ENCODE measurements around the gene CNTFR.

The CNTFR gene

DNA sequence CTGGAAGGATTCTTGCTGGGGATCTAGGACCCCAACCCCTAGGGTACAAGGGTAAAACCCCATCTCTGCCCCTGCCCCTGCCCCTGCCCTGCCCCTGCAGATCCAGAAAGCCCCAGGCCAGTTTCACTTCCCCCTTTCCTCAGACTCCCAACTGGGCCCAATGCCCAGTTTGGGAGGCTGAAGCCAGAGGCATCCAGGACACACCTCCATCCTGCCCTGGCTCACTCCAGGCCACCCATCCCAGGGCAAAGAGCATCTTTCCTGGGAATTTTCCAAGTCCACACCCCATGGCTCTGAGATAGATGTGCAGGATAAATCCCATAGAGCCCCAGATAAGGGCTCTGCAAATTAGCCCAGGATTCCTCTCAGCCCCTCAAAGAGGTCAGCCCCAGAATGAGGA, 17.4 kb downstream of the CNTFR start:
- no peak for FAIRE-seq

DNA sequence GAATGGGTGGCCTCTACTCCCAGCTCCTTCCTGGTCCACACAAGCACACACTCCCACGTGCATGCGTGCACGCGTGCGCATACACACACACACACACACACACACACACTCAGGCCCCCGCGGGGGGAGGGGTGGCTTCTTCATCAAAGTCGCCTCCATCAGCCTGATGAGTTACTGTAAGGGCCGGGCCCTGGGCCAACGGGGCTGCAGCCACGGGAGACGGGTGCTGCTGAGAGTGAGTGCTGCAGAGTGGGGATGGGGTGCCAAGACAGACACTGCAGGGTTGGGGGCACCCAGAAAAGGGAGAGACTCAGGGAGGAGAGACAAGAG, 18.1 kb downstream of the CNTFR start:
- FAIRE-seq = no peak

DNA sequence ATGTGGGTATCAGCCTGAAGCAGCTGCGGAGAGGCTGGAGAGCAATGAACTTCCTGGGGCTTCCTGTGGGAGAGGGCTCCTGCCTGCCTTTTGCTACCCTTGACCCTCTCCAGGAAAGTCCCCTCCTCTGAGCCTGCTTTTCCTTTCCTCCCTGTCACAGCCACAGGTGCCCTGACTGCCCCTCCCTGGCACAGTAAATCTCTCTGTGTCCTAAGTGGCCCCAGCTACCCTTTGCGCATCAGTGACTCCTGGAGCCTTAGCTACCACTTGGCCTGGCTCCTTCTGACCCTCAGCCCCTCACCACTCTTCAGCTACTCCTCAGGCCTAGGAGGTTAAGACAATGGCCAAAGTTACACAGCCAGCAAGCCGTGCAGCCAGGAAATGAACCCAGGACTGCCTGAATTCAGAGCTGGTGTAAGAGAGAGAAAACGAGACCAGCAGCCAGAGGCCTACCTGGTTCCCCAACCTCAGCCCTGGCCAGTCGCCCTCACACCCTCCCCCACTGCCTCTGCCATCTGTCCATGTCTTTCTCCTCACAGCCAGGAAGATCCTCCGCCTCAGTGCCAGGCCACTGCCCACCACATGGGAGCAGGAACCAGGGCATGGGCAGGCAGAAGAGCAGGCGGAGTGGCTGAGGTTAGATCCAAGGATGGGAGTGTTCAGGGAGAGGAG, 18.6 kb downstream of the CNTFR start:
- FAIRE-seq = no peak

DNA sequence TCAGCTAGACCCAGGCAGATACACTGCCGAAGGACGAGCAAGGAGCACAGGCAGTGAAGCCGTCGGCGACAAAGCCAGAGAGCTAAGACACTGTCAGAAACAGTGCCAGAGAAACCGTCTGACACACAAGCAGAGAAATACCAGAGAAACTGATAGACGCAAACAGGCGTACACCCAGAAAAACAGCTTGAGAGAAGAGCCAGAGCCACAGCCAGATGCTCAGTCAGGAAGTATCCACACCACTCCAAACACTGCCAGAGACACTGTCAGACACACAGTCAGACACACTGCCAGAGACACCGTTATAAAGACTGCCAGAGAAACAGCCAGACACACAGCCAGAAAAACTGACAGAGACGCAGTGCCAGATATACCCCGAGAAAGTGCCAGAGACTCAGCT, 19.1 kb downstream of the CNTFR start:
- FAIRE-seq = no peak

DNA sequence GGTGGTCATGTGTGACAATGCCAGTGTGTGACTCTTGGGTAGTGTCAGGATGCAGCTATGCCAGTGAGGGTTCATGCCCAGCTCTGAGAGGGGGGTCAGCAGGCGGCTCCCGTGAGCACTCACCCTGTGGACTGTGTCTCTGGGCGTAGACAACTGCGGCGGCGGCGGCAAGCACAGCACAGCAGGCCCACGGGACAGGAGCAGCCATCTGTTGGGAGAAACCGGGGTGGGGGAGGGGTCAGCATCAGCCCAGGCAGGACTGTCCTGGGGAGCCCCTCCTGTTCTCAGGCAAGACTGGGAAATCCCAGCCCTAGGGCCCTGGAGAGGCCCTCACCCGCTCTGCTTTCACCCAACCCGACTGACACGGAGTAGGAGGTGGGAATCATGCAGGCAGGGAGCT, 20.8 kb downstream of the CNTFR start:
- no peak for FAIRE-seq

DNA sequence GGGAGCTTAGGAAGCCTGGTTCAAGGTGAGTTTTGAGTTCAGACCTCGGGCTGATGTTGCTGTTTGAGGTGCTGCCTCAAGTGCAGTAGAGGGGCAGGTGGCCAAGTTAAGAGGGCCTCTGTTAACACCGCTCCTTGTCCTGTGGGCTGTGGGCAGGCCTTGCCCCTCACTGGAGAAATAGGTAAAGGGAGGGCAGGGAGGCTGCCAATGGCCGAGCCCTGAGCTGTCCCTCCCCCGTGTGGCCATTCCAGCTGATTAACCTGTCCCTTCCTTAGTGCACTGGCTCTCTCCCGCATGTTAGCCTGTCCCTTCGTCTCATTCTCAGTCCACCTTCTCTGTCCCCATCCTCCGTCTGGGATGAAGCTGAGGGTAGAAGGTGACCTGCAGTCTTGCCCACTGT, 21.4 kb downstream of the CNTFR start:
- FAIRE-seq = no peak

DNA sequence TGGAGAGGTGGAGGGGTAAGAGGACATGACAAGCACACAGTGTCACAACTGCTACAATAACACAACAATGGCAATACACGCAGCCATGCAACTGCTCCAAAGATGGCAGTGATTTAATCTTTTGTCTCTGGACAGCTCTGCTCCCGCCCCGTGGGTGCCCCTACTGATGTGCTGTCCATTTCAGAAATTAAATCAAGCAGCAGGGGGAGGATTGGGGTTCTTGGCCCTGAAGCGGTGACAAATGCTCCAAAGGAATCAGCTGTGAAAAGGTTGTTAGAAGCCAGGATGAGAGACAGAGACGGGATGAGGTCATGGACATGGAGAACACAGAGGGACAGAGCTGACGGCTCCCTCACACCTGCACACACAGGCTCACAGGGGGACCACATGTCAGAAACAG, 22.6 kb downstream of the CNTFR start:
- no peak for FAIRE-seq

DNA sequence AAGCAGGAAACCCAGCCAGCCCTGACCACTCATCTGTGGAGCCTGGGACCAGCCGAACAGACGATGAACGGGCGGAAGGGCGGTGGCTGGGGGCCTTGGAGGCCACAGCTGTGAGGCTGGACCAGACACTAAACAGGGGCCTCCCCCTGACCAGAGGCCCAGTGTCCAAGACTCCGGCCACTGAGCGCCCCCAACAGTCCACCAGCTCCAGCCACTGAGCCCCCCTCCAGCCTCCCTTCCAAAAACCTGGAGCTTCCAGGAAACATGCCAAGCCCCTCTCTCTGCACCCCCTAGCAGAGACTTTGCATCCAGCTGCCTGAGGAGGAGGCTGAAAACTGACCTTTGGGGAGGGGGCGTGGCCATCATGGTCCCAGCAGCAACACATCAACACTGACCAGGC, 23.2 kb downstream of the CNTFR start:
- FAIRE-seq = no peak

DNA sequence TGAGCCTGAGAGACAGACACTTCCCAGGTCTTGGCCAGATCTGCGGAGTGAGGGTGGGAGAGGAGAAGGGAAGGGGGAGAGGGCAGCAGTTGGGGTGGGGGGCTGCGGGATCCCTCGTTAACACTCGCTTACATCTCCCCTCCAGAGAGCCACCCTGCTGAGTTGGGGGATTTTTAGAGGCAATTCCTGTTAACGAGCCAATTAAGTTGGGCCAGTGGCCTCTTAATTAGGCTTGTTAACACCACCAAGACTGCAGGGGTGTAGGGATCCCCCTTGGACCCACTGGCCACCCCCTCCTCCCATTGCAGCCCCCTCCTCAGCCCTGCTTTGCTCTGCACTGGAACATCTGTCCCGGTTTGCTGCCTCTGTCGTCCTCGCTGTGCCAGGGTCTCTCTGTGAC, 23.7 kb downstream of the CNTFR start:
- FAIRE-seq = no peak

DNA sequence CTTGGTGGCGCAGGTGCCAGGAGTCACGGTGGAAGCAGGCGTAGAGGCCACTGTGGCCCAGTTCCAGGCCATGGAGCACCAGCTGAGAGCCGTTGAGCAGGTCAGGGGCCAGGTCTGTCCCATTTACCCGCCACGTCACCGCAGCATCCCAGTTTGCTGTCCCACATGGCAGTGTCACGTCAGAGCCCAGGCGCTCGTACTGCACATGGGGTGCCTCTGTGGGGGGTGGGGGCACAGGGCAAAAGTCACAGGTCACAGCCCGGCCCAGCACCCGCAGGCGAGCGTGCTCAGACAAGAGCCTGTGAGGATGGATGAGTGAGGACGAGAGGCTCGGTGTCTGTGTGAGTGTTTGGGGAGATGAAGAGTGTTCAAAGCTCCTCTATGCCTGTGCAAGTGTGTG, 24.9 kb downstream of the CNTFR start:
- no peak for FAIRE-seq

DNA sequence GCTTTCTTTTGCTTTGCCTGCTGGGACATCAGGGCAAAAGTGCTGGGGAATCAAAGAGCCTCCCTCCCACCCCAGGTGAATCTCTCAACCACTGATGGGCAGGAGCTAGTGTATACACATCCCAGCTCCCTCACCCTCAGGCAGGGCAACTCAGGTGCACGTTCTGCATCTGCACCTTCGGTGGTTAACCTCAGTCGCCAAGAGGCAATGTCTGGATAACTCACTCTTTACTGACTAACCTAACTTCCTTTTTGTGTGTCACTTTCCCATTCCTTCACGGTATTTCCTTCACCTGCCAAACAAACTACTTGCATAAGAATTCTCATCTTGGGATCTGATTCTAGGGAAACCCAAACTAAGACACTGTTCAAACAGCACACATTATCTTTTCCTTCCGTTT, 26.3 kb downstream of the CNTFR start:
- no peak for FAIRE-seq

DNA sequence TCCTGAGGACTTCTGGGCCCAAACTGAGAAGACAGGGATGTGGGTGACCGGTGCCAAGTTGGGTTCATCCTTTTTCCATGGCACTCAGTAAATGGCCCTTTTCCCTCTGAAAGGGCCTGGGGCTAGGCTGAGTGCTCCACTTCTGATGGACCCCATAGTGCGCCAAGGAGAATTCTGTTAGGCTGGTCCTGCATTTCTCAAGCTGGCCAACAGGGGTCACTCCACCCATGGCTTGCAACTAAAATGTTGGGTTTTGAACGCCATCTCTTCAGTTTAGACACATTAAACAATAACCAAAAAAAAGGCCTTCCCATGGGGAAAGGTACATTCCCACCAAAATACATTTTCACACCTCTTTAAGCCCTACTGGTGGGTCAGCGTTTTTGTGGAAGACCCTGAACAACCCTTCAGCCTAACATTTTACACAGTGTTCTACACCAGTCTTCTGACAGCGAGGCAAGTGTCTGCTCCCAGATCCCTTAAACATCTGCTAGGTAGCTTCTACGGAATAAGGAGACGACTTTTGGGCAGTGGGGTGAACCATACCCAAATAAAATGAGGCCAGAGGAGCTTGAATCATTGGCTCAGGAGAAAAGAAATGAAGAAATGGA, 27.3 kb downstream of the CNTFR start:
- no peak for FAIRE-seq

DNA sequence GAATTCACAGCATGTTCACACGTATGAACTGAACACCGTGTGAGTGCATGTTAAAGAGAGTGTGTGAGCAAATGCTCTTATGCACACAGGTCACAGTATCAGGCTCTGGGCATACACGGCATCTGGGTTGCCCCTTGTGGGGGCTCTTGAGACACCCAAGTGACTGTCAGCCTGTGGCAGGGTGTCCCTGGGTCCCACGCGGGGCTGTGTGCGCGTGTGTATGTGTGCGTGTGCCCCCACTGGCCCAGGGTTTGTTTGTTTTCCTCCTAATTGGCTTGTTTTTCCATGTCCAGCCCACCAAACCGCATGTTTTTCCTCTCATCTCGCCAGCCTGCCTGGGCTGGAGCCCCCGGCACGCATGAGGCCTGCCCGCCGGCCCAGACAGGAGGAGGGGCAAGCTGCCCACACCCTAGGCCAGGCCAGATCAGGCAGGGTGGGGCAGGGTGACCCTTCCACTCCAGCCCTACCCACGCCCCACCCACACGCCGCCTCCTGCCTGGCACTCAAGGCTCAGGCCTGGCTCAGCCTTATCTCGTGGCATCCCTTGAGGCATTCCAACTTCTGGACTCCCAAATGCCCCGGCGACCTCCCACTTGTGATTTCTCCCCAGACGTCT, 28.8 kb downstream of the CNTFR start:
- FAIRE-seq = no peak

DNA sequence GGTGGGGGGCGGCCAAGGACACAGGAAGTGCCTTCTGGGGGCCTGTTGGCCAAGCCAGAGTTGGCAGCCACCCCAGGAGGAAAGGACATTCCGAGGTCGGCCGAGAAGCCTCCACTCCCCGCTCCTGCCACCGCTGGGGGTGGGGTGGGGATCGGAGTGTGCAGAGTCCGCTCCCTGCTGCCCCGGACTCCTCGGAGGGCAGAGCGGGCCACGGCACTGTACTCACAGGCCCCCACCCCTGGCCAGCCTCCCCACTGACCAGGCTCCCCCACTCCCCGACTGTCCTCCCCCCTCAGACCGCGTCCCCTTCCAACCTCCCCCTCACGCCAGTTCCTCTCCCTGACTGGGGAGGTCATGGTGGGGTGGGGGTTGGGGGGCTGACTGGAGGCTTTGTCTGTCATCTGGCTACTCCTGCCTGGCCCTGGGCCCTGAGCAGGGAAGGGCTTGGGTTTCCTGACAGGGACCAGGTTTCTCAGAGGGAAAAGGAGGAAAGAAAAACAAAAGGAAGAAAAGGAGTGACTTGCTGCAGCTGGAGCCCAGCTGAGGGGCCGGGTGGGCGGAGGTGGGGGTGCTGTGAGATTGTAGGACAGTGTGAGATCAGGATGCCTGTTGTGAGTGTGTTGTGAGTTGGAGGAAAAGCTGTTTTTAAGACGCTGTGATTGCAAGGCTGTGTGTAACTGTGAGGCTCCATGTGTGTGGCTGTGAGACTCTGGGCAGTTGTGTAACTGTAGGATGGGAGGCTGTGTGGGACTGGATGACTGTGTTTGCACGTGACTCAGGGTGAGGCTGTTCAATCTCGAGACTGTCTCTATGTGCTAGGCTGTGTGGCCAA, 29.7 kb downstream of the CNTFR start:
- FAIRE-seq = no peak

DNA sequence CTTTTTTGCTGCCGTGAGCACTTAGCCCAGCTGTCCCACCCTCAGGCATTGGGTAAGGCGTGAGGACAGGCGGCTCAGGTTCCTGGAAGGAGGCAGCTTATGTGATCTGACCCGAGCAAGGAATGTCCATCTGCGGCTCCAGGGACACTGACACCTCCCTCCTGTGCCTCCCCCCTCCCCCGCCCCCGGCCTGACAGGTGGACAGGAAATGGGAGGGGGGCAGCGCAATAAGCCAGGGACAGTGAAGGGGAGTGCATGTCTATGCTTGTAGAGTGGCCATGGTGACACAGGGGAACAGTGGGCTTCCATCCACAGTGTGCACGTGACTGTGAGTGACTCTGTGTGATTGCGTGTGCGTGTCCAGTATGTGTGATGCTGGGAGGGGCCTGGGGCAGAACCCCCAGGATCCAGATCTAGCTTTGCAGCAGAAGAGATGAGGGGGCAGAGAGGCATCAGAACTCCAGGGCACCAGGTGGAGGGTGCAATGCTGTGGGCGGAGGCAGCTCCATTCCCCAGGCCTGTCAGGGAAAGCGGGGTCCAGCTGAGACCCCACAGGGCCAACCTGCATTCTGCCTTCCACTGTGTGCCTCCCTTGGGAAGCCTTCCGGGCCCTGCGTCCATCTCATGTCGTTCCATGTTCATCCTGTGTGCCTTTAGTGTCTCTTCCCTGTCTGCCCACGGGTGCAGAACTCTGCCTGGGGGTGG, 30.5 kb downstream of the CNTFR start:
- no peak for FAIRE-seq

DNA sequence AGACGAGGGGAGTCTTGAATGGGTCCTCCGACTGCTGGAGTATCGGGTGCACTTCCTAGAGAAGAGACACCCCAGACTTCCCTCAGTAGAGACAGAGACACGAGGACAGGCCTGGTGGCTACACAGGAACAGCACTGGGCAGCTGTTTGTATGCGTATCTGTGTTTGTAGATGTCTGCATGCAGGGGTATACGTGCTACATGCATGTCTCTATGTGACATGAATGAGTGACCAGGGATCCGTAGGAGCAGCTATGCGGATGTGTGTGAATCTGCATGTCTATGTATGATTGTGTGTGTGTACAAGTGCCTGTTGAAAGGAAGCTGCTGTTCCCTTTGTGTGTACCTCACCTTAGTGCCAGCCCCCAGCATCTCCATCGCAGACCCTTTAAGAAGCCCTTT, 31.2 kb downstream of the CNTFR start:
- FAIRE-seq = no peak

DNA sequence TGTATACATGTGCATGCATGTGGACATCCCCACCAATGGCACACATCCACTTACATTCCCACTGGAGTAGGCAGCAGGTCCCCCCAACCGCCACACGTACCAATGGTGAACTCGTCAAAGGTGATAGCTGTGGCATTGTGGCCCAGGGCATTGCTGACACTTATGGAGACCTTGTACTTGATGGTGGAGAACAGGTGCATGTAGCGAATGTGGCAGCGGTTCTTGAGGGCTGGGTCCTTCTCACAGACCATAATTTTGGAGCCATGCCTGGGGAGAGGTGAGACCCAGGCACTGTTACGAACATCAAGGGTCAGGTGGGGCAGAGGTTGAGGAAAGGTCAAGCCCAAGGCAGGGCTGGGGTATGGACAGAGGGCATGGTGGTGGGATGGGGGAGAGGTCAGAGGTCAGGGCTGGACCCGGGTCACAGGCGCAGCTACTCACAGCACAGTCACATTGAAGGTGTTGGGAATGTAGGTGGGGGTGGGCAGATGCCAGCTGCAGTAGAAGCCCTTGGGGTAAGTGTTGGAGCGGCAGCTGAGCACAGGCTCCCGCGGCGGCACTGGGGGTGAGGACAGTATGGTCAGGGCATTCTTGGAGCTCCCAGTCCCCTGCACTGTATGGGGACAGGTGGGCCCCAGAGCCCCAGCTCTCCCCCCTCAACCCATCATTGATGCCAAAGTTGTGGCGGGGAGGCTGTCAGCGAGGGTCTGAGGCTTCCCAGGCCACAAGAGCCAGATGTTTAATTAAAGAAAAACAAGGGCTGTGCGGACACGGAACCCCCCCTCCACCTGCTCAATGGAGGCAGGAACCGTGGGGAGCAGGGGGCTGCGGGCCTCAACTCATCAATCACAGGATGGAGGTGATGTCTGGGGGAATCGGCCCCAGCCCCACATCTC, 31.9 kb downstream of the CNTFR start:
- FAIRE-seq = no peak

DNA sequence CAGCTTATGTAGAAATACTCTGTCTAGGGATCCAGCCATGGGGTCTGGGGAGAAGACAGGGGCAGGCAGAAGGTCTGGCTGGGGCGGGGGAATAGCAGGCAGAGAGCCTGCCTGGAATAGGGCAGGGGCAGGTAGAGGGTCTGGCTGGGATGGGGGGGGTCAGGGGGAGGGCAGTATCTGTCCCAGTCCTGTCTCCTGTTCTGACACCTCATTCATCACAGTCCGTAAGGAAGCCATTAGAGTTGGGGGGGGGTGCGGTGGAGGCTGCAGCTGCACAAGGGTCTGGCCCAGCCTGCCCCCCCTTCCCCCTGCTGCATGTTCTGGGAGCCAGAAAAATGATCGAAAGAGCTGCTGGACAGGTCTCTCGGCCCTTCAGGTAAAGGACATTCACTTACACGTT, 32.6 kb downstream of the CNTFR start:
- FAIRE-seq = no peak

DNA sequence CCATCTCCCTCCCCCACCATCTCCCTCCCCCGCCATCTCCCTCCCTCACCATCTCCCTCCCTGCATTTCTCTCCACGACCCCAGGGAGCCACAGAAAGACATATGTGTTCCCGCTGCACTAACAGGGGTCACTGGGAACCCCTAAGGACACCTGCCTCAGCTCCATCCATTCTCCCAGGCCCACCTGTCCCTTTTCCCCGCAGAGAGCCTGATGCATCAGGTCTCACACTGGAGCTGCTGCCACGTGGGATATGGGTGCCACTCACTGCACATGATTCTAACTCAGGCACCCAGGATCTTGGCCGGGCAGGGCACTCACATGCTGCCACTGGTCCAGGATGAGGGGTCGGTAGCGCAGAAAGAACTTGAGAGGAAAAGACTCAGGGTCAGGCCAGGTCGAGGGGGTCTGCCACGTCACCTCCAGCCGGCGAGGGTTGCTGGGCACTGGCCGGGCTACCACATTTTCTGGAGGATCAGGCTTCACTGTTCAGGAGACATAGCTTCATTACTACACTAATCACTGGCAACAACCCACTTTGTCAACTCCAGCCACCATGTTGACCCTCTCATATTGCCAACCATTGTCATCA, 33.5 kb downstream of the CNTFR start:
- no peak for FAIRE-seq

DNA sequence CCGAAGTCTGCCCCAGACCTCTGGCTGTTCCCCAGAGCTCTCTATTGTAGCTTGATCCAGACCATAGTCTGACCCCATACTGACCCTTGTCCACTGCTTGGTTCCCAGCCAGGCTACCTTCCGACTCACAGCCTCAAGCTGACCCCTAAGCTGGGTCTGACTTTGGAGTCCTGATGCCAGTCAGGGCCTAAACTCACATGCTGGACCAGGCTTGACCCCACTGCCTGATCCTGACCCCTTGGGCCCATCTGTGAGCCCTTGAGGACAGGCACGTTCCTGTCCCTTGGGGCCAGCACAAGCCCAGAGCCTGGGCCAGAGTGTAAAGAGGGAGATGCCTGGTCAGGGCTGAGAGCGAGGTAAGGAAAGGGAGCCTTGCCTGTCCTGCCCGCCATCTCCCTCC, 34.0 kb downstream of the CNTFR start:
- no peak for FAIRE-seq

DNA sequence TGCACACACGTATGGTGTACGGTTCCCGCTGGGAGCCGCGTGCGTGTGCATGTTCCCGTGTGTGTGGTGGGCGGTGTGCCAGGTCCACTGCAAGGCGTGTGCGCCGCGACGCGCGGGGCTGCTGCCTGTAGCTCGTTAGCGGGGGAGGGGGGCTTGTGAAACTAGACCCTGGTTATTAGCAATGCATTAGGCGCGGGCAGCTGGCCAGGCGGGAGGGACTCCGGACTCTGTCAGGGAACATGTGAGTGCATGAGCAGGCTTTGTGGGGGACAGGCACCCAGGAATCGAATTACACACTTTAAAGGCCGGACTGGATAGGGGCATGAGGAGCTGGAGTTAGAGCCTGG, 34.5 kb downstream of the CNTFR start:
- no peak for FAIRE-seq

Measured in endometrium (tissue), 2 donors.